Upper lobe of left lung (tissue), 4 donors: Measurements from ENCODE around the gene FANCC.

Experiments
- EP300 ChIP-seq, 4 donors: sonication (generic); formaldehyde crosslinking; IDR thresholded peaks; one replicate each; pipeline ENCODE4 v1.5.1; 2017; ENCODE audit warnings: antibody characterized with exemption in 4 of 4, control low read depth in 2 of 4
- POLR2A ChIP-seq, 4 donors: fragments of 450-650 bp; IDR thresholded peaks; one replicate each; pipeline ENCODE4 v1.5.1; 2016 to 2017; ENCODE audit warnings: antibody characterized with exemption in 4 of 4, mild to moderate bottlenecking in 2 of 4
- POLR2AphosphoS5 ChIP-seq, 2 donors: sonication (generic); formaldehyde crosslinking; IDR thresholded peaks; one replicate each; pipeline ENCODE4 v1.5.1; 2017; ENCODE audit warnings: antibody characterized with exemption in 2 of 2
- TF ChIP-seq, protein P1 (sequence below), 6 experiments: fragments of 450-650 bp in 4 of 6; fragments of 200-600 bp in 2 of 6; sonication (generic) in 2 of 6; IDR thresholded peaks; one replicate each; pipeline ENCODE4 v1.5.1; 2016 to 2019; ENCODE audit warnings: antibody characterized with exemption in 6 of 6

DNA sequence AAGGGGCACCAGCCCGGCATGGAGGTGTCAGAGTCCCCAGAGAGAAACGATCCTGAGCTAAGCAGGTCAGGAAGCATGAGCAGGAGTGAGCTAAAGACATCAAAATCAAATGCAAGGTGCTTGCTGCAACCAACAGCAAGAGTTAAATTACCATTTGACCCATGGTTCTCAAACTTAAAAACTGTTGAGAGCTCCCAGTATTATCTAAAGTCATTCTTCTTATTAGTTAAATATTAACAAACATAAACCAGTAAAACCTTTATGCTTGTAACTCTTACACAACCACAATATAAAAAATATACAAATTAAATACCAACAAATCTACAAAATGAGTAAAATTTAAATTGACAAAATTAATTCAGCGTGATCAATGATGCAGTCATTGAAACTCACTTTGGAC is 51.5 kb downstream of the FANCC start:
- TF ChIP-seq, protein P1, sequence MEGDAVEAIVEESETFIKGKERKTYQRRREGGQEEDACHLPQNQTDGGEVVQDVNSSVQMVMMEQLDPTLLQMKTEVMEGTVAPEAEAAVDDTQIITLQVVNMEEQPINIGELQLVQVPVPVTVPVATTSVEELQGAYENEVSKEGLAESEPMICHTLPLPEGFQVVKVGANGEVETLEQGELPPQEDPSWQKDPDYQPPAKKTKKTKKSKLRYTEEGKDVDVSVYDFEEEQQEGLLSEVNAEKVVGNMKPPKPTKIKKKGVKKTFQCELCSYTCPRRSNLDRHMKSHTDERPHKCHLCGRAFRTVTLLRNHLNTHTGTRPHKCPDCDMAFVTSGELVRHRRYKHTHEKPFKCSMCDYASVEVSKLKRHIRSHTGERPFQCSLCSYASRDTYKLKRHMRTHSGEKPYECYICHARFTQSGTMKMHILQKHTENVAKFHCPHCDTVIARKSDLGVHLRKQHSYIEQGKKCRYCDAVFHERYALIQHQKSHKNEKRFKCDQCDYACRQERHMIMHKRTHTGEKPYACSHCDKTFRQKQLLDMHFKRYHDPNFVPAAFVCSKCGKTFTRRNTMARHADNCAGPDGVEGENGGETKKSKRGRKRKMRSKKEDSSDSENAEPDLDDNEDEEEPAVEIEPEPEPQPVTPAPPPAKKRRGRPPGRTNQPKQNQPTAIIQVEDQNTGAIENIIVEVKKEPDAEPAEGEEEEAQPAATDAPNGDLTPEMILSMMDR (IDR thresholded peaks at IDR 0.05): no peak
- TF ChIP-seq POLR2AphosphoS5 (IDR thresholded peaks at IDR 0.05): no peak
- TF ChIP-seq POLR2A (IDR thresholded peaks at IDR 0.05): no peak
- TF ChIP-seq EP300 (IDR thresholded peaks at IDR 0.05): no peak
